ENCODE measurements around the gene SNX8. TPM values are rescaled to one million over a fixed set of nuclear protein-coding genes. Genes with fewer than 3 reads are reported as not detected.

SNX8 gene
- polyA plus RNA-seq, 1 donor from 2014 or later: 5.7 TPM

DNA sequence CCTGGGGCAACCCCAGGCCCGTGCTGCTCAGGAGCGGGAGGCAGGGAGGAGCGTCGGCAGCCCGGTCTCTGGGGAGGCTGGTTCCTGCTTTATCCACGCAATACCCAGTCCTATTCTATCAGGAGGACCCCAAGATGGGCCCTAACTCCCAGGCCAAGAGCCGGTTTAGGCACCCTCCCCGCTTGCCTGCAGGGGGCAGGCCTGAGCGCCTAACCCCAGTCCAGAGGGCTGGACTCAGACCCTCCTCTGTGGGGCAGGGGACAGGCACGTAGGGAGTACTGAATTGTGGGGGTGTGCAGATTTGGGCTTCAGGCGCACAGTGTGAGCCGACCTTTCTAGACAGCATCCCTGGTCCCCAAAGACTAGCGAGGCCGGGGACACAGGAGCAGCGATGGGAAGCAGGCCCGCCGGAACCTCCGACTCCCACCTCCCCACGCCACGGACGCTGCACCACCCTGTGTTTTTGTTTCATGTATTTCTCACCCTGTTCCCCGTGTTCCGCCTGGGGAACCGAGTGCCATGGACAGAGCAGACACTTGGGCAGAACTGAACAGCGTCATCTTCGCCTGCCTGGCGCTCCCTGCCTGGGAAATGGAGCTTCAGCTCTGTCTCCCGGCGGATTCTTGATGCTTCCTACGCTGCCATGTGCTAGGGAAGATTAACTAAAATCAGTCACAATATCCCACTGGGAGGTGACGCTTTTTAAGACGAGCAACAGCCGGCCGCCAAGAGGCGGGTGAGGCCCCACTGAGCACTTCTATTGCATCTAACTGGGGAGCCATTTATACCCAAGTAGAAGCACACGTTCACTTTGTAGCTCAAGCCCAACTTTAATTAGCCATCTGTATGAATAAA, 66.9 kb downstream of the SNX8 start:
- H3K27me3 ChIP-seq (ENCODE audit: insufficient read depth, low read depth, low read length): no peaks in the 10 kb centered on the region
- no peaks in the 10 kb centered on the region for H3K36me3 ChIP-seq (ENCODE audit: insufficient read depth, low read length)
- no peak overlapping the region for H3K4me2 ChIP-seq (ENCODE audit: low read length)
- no peak overlapping the region for H3K9ac ChIP-seq (ENCODE audit: low read length)
- H3K27ac ChIP-seq (ENCODE audit: low read length): no peak overlapping the region
- no peaks in the 10 kb centered on the region for H3K9me3 ChIP-seq (ENCODE audit: low read length)
- no peaks in the 10 kb centered on the region for H3F3A ChIP-seq (ENCODE audit: insufficient read depth, low read length, poor library complexity, severe bottlenecking)
- H4K20me1 ChIP-seq (ENCODE audit: insufficient read depth): no peaks in the 10 kb centered on the region
- no peaks in the 10 kb centered on the region for H3K79me2 ChIP-seq (replicated peaks; ENCODE audit: insufficient read depth, low read length)
- no peaks in the 10 kb centered on the region for H3K9me2 ChIP-seq (ENCODE audit: insufficient read depth, low read length)
- no peak overlapping the region for H3K4me3 ChIP-seq (ENCODE audit: low read length)
- H2AFZ ChIP-seq (ENCODE audit: low read depth, low read length): no peak overlapping the region
- TF ChIP-seq TAF1 (IDR thresholded peaks at IDR 0.05; ENCODE audit: low read depth): no peak
- TF ChIP-seq RAD21 (conservative IDR thresholded peaks at IDR 0.05): no peak
- TF ChIP-seq SMC3 (conservative IDR thresholded peaks at IDR 0.05; ENCODE audit: poor library complexity): no peak

DNA sequence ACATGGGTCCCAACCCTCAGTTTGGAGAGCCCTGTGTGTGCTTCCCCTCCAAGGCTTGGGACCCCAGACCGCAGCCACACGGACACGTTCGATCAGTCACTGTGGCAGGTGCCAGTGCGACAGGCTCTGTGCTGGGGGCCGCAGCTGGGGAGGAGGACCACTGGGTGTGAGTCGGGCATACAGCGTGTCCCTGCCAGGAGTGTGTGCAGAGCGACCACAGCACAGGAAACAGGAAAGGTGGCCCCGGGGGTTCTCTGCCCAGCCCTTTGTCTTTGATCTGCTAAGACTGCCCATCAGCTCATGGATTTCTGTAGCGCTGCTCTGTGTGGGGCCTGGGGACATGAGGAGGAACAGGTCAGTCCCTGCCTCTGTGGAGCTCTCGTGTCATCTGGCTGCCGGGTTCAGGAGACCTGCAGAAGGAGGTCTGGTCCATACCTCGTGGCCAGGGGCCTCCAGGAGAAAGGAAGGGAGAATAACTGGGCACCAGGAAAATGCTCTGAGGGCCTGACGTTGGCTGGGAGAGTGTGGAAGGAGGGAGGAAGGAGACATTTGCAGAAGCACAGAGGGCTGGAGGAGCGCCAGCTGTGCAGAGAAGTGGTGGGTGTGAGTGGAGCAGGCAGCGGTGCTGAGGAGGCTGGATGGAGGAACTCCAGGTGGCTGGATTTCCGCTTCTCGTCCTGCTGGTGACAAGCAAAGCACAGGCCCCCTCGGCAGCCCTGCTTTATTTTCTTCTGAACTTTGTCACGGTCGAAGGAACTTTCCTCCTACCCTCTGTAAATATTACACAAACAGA, 68.2 kb downstream of the SNX8 start:
- Histone ChIP-seq H3K79me2 (replicated peaks; ENCODE audit: insufficient read depth, low read length) (peaks cover 10% of the 10 kb centered on the region), H4K20me1 (ENCODE audit: insufficient read depth) (no peaks in the 10 kb centered on the region), H3K4me2 (ENCODE audit: low read length) (no peak overlapping the region), H3K9me3 (ENCODE audit: low read length) (no peaks in the 10 kb centered on the region), H3K36me3 (ENCODE audit: insufficient read depth, low read length) (no peaks in the 10 kb centered on the region), H3K4me3 (ENCODE audit: low read length) (no peak overlapping the region), H2AFZ (ENCODE audit: low read depth, low read length) (no peak overlapping the region), H3K9me2 (ENCODE audit: insufficient read depth, low read length) (no peaks in the 10 kb centered on the region), H3K27ac (ENCODE audit: low read length) (no peak overlapping the region), H3K9ac (ENCODE audit: low read length) (no peak overlapping the region), H3K27me3 (ENCODE audit: insufficient read depth, low read depth, low read length) (no peaks in the 10 kb centered on the region), H3F3A (ENCODE audit: insufficient read depth, low read length, poor library complexity, severe bottlenecking) (no peaks in the 10 kb centered on the region)
- no peak for TF ChIP-seq RAD21 (conservative IDR thresholded peaks at IDR 0.05)
- no peak for TF ChIP-seq EZH2 (IDR thresholded peaks at IDR 0.05; ENCODE audit: borderline replicate concordance, insufficient read depth, low read length, poor library complexity, severe bottlenecking)
- TF ChIP-seq SMC3 (conservative IDR thresholded peaks at IDR 0.05; ENCODE audit: poor library complexity): no peak
- TF ChIP-seq, protein P1, sequence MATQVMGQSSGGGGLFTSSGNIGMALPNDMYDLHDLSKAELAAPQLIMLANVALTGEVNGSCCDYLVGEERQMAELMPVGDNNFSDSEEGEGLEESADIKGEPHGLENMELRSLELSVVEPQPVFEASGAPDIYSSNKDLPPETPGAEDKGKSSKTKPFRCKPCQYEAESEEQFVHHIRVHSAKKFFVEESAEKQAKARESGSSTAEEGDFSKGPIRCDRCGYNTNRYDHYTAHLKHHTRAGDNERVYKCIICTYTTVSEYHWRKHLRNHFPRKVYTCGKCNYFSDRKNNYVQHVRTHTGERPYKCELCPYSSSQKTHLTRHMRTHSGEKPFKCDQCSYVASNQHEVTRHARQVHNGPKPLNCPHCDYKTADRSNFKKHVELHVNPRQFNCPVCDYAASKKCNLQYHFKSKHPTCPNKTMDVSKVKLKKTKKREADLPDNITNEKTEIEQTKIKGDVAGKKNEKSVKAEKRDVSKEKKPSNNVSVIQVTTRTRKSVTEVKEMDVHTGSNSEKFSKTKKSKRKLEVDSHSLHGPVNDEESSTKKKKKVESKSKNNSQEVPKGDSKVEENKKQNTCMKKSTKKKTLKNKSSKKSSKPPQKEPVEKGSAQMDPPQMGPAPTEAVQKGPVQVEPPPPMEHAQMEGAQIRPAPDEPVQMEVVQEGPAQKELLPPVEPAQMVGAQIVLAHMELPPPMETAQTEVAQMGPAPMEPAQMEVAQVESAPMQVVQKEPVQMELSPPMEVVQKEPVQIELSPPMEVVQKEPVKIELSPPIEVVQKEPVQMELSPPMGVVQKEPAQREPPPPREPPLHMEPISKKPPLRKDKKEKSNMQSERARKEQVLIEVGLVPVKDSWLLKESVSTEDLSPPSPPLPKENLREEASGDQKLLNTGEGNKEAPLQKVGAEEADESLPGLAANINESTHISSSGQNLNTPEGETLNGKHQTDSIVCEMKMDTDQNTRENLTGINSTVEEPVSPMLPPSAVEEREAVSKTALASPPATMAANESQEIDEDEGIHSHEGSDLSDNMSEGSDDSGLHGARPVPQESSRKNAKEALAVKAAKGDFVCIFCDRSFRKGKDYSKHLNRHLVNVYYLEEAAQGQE (IDR thresholded peaks at IDR 0.05; ENCODE audit: borderline replicate concordance): no peak
- TF ChIP-seq, protein P2, sequence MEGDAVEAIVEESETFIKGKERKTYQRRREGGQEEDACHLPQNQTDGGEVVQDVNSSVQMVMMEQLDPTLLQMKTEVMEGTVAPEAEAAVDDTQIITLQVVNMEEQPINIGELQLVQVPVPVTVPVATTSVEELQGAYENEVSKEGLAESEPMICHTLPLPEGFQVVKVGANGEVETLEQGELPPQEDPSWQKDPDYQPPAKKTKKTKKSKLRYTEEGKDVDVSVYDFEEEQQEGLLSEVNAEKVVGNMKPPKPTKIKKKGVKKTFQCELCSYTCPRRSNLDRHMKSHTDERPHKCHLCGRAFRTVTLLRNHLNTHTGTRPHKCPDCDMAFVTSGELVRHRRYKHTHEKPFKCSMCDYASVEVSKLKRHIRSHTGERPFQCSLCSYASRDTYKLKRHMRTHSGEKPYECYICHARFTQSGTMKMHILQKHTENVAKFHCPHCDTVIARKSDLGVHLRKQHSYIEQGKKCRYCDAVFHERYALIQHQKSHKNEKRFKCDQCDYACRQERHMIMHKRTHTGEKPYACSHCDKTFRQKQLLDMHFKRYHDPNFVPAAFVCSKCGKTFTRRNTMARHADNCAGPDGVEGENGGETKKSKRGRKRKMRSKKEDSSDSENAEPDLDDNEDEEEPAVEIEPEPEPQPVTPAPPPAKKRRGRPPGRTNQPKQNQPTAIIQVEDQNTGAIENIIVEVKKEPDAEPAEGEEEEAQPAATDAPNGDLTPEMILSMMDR (IDR thresholded peaks at IDR 0.05; ENCODE audit: poor library complexity, severe bottlenecking): no peak
- TF ChIP-seq EP300 (conservative IDR thresholded peaks at IDR 0.05; ENCODE audit: poor library complexity, severe bottlenecking): no peak
- no peak for TF ChIP-seq POLR2AphosphoS5 (IDR thresholded peaks at IDR 0.05)
- no peak for TF ChIP-seq TAF1 (IDR thresholded peaks at IDR 0.05; ENCODE audit: low read depth)
- no peak for TF ChIP-seq MXI1 (conservative IDR thresholded peaks at IDR 0.05; ENCODE audit: poor library complexity, severe bottlenecking)

Data from neural cell (in vitro differentiated cells).